22Rv1 (cell line): Measurements from ENCODE around the gene AXIN2.

Experiments used
- H3K27ac ChIP-seq: fragments of 450-650 bp; 2 replicates; pipeline ENCODE4 v1.5.1; 2017
- ZFX ChIP-seq: fragments of 450-650 bp; IDR thresholded peaks from 2 replicates; pipeline ENCODE4 v1.6.1; 2017; ENCODE audit warnings: antibody characterized with exemption, borderline replicate concordance
- TF ChIP-seq, protein P1 (sequence below): fragments of 450-650 bp; IDR thresholded peaks from 2 replicates; pipeline ENCODE4 v1.5.1; 2017; ENCODE audit warnings: mild to moderate bottlenecking

AXIN2 gene

DNA sequence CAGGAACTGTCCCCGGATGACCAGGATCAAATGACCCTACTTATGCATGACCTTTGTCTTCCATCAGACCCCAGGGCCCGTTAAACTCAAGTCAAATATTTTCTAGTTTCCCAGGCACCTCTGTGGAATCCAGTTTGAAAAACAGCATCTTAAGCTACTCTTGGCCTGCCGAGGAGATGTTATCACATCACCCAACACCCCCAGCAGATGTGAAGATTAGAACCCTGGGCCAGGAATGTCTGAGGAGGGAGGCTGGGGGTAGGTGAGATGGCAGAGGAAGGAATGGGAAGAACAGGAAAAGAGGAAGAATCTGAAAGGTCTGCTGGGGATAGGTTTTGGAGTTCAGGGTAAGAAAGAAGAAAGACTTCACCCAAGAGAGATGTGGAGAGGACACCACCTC is 79.2 kb downstream of the AXIN2 start:
- H3K27ac ChIP-seq, result no peak overlapping the region
- TF ChIP-seq, protein P1, sequence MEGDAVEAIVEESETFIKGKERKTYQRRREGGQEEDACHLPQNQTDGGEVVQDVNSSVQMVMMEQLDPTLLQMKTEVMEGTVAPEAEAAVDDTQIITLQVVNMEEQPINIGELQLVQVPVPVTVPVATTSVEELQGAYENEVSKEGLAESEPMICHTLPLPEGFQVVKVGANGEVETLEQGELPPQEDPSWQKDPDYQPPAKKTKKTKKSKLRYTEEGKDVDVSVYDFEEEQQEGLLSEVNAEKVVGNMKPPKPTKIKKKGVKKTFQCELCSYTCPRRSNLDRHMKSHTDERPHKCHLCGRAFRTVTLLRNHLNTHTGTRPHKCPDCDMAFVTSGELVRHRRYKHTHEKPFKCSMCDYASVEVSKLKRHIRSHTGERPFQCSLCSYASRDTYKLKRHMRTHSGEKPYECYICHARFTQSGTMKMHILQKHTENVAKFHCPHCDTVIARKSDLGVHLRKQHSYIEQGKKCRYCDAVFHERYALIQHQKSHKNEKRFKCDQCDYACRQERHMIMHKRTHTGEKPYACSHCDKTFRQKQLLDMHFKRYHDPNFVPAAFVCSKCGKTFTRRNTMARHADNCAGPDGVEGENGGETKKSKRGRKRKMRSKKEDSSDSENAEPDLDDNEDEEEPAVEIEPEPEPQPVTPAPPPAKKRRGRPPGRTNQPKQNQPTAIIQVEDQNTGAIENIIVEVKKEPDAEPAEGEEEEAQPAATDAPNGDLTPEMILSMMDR, result no peak
- TF ChIP-seq ZFX, result no peak

GRCh38 chr17:65479282-65479681 is 82.2 kb downstream of the AXIN2 start:
- TF ChIP-seq, protein P1, result no peak
- TF ChIP-seq ZFX, result no peak
- H3K27ac ChIP-seq, result no peak overlapping the region
